Measurements from ENCODE around the gene CAPN9. TPM values are rescaled to one million over a fixed set of nuclear protein-coding genes. Genes with fewer than 3 reads are reported as not detected.

Gene CAPN9
- total RNA-seq, 2 donors from 2014 or later = not detected

GRCh38 chr1:230849451-230850224 is 102.5 kb downstream of the CAPN9 start:
- Histone ChIP-seq H3K4me3 (no peak overlapping the region), H3K9me3 (no peaks in the 10 kb centered on the region), H3K27me3 (no peaks in the 10 kb centered on the region), H3K27ac (peak overlapping the region; percentile 85 to 95), H3K36me3 (peaks cover 22% of the 10 kb centered on the region), H3K4me1 (peaks cover 0 to 61% of the 10 kb centered on the region in 2 donors)
- peak; percentile 88 for DNase-seq (ENCODE audit: low spot score)
- TF ChIP-seq CTCF (IDR thresholded peaks at IDR 0.05) = no peak

GRCh38 chr1:230850547-230850946 is 103.4 kb downstream of the CAPN9 start:
- no peak for TF ChIP-seq CTCF (IDR thresholded peaks at IDR 0.05)
- peaks cover 30% of the 10 kb centered on the region for H3K36me3 ChIP-seq

GRCh38 chr1:230851291-230851691 is 104.1 kb downstream of the CAPN9 start:
- TF ChIP-seq CTCF (IDR thresholded peaks at IDR 0.05) = no peak
- DNase-seq (ENCODE audit: low spot score) = no peak
- Histone ChIP-seq H3K9me3 (no peaks in the 10 kb centered on the region), H3K36me3 (peaks cover 30% of the 10 kb centered on the region), H3K27ac (peak overlapping the region; percentile 85 to 95), H3K4me1 (peaks cover 0 to 70% of the 10 kb centered on the region in 2 donors), H3K27me3 (no peaks in the 10 kb centered on the region), H3K4me3 (no peak overlapping the region)

More at GRCh38 chr1:230850547-230850946, 103.4 kb downstream of the CAPN9 start:
- Histone ChIP-seq H3K4me3 (no peak overlapping the region), H3K9me3 (no peaks in the 10 kb centered on the region), H3K27me3 (no peaks in the 10 kb centered on the region), H3K27ac (peak overlapping the region; percentile 85 to 95), H3K4me1 (peaks cover 0 to 62% of the 10 kb centered on the region in 2 donors)
- DNase-seq (ENCODE audit: low spot score) = no peak

Other genes starting within 250 kb of the CAPN9 start
- gene COG2, start 104.9 kb upstream of the CAPN9 start, total RNA-seq = 10 to 100 TPM; 27.6 to 34.7 TPM
- 100 to 1,000 TPM in 1 of 2 donors, 10 to 100 TPM in 1; 86.3 to 152 TPM for gene AGT, start 33.3 kb upstream of the CAPN9 start, total RNA-seq
- 100 to 1,000 TPM in 1 of 2 donors, 10 to 100 TPM in 1; 86.1 to 115 TPM for gene C1orf198, start 121.1 kb downstream of the CAPN9 start, total RNA-seq
- 1 to 10 TPM; 3.9 to 5.5 TPM for gene TTC13, start 231.5 kb downstream of the CAPN9 start, total RNA-seq
- gene ARV1, start 231.7 kb downstream of the CAPN9 start, total RNA-seq = 10 to 100 TPM; 19.6 to 36.5 TPM